ENCODE data around the gene NLE1.
A peak's percentile ranks its signal among the peaks of the same experiment; 100 is the strongest.
"Not testable (repeated sequence)": the region's sequence is repeated elsewhere in the genome, so short reads cannot be mapped to it uniquely, and the experiment has no call there.

NLE1 gene

GRCh38 chr17:35161281-35161761, 19.2 kb upstream of the NLE1 start:
- no peak for DNase-seq

- peak; percentile 34 for DNase-seq
Observed at GRCh38 chr17:35160354-35161201, 18.5 kb upstream of the NLE1 start.

- DNase-seq: no peak
Observed at GRCh38 chr17:35159940-35160339, 17.8 kb upstream of the NLE1 start.

- no peak for DNase-seq
Observed at GRCh38 chr17:35155246-35155645, 13.1 kb upstream of the NLE1 start.

- DNase-seq: no peak
Observed at GRCh38 chr17:35154196-35155165, 12.4 kb upstream of the NLE1 start.

- no peak for DNase-seq
Observed at GRCh38 chr17:35152421-35153140, 10.5 kb upstream of the NLE1 start.

- DNase-seq: not testable (repeated sequence)
Observed at GRCh38 chr17:35151080-35151479, 9.0 kb upstream of the NLE1 start.

GRCh38 chr17:35149941-35150340, 7.8 kb upstream of the NLE1 start:
- DNase-seq: no peak

GRCh38 chr17:35148144-35148543, 6.0 kb upstream of the NLE1 start:
- DNase-seq: no peak

- no peak for DNase-seq
Observed at GRCh38 chr17:35147375-35147905, 5.3 kb upstream of the NLE1 start, which contains the start of gene UNC45B. TSS of gene UNC45B (plus strand) at chr17:35147817. CDS start at chr17:35148264, 447 bp downstream.

GRCh38 chr17:35146214-35146833, 4.2 kb upstream of the NLE1 start:
- DNase-seq: no peak

GRCh38 chr17:35144840-35145239, 2.7 kb upstream of the NLE1 start:
- no peak for DNase-seq

GRCh38 chr17:35142467-35142796, 329 bp upstream of the NLE1 start:
- DNase-seq: no peak

- DNase-seq: no peak
Observed at GRCh38 chr17:35138218-35138617, 3.9 kb downstream of the NLE1 start.

GRCh38 chr17:35135322-35135721, 6.8 kb downstream of the NLE1 start:
- no peak for DNase-seq

GRCh38 chr17:35132816-35133550, 9.1 kb downstream of the NLE1 start:
- DNase-seq: no peak

GRCh38 chr17:35132099-35132498, 10.0 kb downstream of the NLE1 start:
- no peak for DNase-seq

GRCh38 chr17:35130392-35130791, 11.7 kb downstream of the NLE1 start:
- DNase-seq: no peak

- DNase-seq: no peak
Observed at GRCh38 chr17:35129973-35130351, 12.1 kb downstream of the NLE1 start.

GRCh38 chr17:35129154-35129972, 12.7 kb downstream of the NLE1 start:
- no peak for DNase-seq
